GM15510 (cell line): ENCODE measurements around the gene NEDD4L.

Source experiments
- POLR2A ChIP-seq: IDR thresholded peaks from 3 replicates; pipeline ENCODE4 v1.6.1; 2011; ENCODE audit warnings: borderline replicate concordance; ENCODE audit not compliant: insufficient read length; ENCODE audit errors: extremely low read depth

NEDD4L gene

GRCh38 chr18:58416704-58417683, 373.0 kb downstream of the NEDD4L start:
- no peak for TF ChIP-seq POLR2A

GRCh38 chr18:58417752-58418151, 373.7 kb downstream of the NEDD4L start:
- TF ChIP-seq POLR2A, result no peak

GRCh38 chr18:58418361-58418760, 374.3 kb downstream of the NEDD4L start:
- TF ChIP-seq POLR2A, result no peak

DNA sequence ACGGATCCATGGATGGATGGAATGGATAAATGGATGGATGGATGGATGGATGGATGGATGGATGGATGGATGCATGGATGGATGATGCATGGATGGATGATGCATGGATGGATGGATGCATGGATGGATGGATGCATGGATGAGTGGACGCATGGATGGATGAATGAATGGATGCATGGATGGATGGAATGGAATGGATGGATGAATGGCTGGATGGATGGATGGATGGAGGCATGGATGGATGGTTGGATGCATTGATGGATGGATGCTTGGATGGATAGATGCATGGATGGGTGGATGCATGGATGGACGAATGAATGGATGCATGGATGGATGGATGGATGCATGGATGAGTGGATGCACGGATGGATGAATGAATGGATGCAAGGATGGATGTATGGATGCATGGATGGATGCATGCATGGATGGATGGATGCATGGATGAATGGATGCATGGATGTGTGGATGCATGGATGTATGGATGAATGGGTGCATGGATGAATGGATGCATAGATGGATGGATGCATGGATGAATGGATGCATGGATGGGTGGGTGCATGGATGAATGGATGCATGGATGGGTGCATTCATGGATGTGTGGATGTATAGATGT, 375.7 kb downstream of the NEDD4L start:
- no peak for TF ChIP-seq POLR2A

GRCh38 chr18:58426611-58427010, 382.6 kb downstream of the NEDD4L start:
- no peak for TF ChIP-seq POLR2A

GRCh38 chr18:58427321-58427720, 383.3 kb downstream of the NEDD4L start:
- TF ChIP-seq POLR2A, result no peak

DNA sequence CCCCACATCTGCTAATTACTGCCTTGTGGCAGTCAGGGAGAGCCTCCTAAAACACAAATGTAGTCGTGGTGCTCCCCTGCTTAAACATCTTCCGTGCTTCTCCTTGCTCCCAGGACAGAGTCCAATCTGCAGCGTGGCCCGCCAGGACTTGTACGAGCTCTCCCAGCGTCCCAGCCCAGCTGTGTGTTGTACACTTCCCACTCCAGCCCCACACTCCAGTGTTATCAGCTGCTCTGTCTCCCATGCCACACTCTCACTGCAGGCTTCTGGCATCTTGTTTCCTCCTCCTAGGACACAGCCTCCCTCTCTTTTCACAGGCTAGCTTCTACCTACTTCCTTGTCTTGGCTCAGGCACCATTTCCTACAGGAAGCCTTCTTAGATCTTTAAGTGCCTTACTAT, 385.4 kb downstream of the NEDD4L start:
- no peak for TF ChIP-seq POLR2A

- TF ChIP-seq POLR2A, result no peak
These were observed 387.2 kb downstream of the NEDD4L start for GRCh38 chr18:58431215-58431614.

DNA sequence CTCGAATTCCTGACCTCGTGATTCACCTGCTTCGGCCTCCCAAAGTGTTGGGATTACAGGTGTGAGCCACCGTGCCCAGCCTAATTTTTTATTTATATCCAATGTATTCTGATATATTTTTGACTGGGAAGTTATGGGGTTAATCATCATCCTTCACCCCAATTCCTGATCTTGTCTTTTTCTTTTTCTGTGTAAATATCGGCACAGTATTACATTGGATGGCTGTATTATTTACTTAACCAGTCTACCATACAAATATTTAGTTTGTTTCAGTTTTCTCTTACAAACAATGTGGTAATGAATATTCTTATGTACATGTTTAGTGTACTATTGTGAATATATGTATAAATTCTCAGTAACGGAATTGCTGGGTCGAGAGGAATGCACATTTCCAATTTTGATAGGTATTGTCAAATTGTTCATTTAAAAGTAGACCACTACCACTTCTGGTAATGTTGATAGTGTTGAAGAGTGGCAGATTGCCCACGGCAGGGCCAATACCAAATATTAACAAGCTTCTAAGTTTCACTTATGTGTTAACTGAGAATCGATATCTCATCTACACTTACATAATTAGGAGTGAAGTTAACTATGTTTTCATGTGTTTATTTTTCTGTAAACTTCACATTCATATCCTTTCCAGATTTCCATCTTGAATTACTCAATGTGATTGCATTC, 388.2 kb downstream of the NEDD4L start:
- no peak for TF ChIP-seq POLR2A

DNA sequence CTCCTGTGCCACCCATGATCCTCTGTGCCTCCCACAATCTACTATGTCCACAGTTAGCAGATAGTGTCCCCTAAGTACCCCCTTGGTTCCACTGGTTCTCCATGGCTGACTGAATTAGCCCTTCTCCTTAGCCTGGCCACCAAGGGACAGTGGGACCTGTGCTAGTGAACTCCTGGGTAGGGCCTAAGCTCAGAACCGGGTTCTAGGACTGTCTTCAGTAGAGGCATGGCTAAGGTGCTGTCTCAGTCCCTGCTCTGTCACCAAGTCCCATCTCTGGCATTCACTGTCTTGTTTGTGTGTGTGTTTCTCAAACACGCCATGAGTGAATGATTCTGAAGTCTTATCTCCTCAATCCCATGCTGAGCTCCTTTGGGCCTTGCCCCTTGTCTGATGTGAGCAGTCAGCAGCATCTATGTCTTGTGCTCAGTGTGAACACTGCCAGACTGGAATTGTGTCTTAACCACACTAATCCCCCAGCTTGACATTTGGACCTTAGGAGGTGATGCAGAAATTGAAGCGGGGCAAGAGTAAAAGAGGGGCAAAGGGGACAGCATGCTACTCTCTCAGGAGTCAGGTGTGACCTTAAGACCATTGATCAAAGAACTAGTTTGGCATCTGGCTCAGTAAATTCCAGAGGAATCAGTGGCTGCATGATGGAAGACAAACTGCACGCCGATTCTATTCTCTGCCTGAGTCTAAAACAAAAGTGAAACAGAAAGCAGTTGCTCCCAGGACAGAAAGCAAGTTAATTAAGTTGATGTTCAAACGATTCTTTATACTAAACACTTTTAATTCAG, 394.3 kb downstream of the NEDD4L start:
- TF ChIP-seq POLR2A, result no peak

- TF ChIP-seq POLR2A, result no peak
These were observed 394.9 kb downstream of the NEDD4L start for GRCh38 chr18:58438958-58439300.

DNA sequence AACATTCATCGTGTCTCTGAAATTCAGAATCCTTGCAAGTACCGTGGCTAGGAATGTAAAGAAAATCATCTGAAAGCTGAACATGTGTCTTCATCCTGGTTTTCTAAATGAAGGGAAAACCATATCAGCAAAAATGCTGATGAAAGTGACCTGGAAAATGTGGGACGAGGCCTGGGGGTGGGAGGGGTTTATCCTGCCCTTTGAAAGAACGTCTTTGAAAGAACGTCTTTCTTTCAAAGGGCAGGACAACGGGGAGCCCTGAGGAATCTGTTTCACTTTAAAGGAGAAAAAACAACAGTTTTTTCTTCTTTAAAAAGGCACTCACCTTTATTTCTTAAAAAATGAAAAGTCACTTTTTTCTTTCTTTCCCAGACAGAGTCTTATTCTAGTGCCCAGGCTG, 399.6 kb downstream of the NEDD4L start:
- TF ChIP-seq POLR2A, result no peak

DNA sequence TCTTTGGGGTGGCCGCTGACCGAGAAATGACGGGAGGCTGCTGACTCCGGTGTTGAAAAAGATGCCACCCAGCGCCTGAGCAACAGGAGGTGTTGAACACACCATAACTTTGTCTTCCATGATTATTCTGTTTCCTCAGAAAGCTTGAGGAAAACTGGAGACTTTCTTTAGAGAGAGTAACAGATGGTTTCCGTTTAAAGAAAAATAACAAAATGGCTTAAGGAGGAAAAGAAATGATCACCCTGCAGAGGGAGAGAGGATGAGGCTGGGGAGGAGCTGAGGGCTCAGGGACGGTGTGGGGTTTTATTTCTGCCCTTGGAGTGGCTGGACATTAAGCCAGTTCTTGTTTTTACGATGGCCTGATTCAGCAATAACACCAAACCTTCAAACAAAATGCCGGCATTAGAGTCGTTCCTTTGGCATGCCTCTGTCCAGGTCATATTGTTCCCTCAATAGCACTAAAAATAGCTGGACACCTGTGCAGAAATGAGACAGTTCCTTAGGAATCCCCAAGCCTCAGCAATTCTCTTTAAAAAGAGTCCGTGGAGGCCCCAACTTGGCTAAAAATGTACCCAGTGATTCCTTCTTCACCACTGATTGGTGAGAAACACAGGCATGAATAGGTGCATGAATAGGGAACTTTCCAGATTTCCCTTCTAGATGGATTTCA, 402.5 kb downstream of the NEDD4L start:
- no peak for TF ChIP-seq POLR2A
